H1 (cell line): Measurements from ENCODE around the gene SLC3A2. TPM values are rescaled to one million over a fixed set of nuclear protein-coding genes. Genes with fewer than 3 reads are reported as not detected.

Experiments used
- BCL11A ChIP-seq, 2 experiments: IDR thresholded peaks; one replicate each; pipeline ENCODE4 v1.6.1; 2011; ENCODE audit warnings: low read depth in 2 of 2, low read length in 2 of 2, mild to moderate bottlenecking in 2 of 2
- CEBPB ChIP-seq: IDR thresholded peaks from 2 replicates; pipeline ENCODE4 v1.6.1; 2012; ENCODE audit warnings: low read depth, low read length
- CHD1 ChIP-seq: IDR thresholded peaks from 2 replicates; pipeline ENCODE4 v1.6.1; 2012; ENCODE audit warnings: low read depth, low read length, improper control_type of control experiment
- EP300 ChIP-seq, 2 experiments: IDR thresholded peaks; 1 replicate in 1 of 2; 2 replicates in 1 of 2; pipeline ENCODE4 v1.6.1; 2011 to 2012; ENCODE audit warnings: low read depth in 2 of 2, low read length in 2 of 2, mild to moderate bottlenecking in 2 of 2, borderline replicate concordance in 1 of 2, inconsistent platforms in 1 of 2, moderate library complexity in 1 of 2
- FOSL1 ChIP-seq: IDR thresholded peaks from 2 replicates; pipeline ENCODE4 v1.6.1; 2011; ENCODE audit warnings: mild to moderate bottlenecking, low read depth, low read length, moderate library complexity; ENCODE audit not compliant: insufficient read depth
- JUN ChIP-seq: IDR thresholded peaks from 2 replicates; pipeline ENCODE4 v1.6.1; 2011; ENCODE audit warnings: low read depth, mild to moderate bottlenecking, improper control_type of control experiment, low read length
- KDM4A ChIP-seq: IDR thresholded peaks from one replicate; pipeline ENCODE4 v1.7.1; 2012; ENCODE audit warnings: low read depth, mild to moderate bottlenecking, moderate library complexity, low read length, inconsistent platforms; ENCODE audit not compliant: severe bottlenecking
- KDM5A ChIP-seq: fragments of 200-600 bp; IDR thresholded peaks from 2 replicates; pipeline ENCODE4 v1.7.1; 2012; ENCODE audit warnings: mild to moderate bottlenecking, low read length, inconsistent platforms, mixed read lengths
- NRF1 ChIP-seq: IDR thresholded peaks from 2 replicates; pipeline ENCODE4 v1.6.1; 2011; ENCODE audit warnings: mild to moderate bottlenecking, low read depth, low read length, improper control_type of control experiment
- POLR2AphosphoS5 ChIP-seq: IDR thresholded peaks from 2 replicates; pipeline ENCODE4 v1.6.1; 2011; ENCODE audit warnings: low read depth, low read length
- POU5F1 ChIP-seq: IDR thresholded peaks from 2 replicates; pipeline ENCODE4 v1.6.1; 2011; ENCODE audit warnings: low read depth, mild to moderate bottlenecking, low read length, moderate library complexity
- RAD21 ChIP-seq, 2 experiments: IDR thresholded peaks in 1 of 2; conservative IDR thresholded peaks in 1 of 2; 2 replicates each; pipeline ENCODE4 v1.6.1; 2011; ENCODE audit warnings: low read depth in 2 of 2, low read length in 2 of 2, improper control_type of control experiment in 1 of 2, inconsistent platforms in 1 of 2, mild to moderate bottlenecking in 1 of 2, moderate library complexity in 1 of 2
- RNF2 ChIP-seq: fragments of 200-900, 300-1000 bp; sonication (generic); IDR thresholded peaks from 2 replicates; pipeline ENCODE4 v1.7.1; 2016; ENCODE audit warnings: borderline replicate concordance, low read depth, mild to moderate bottlenecking, antibody characterized with exemption, low read length; ENCODE audit not compliant: poor library complexity, severe bottlenecking; ENCODE audit errors: missing control alignments
- SP4 ChIP-seq: IDR thresholded peaks from 2 replicates; pipeline ENCODE4 v1.6.1; 2012; ENCODE audit warnings: low read length, inconsistent platforms
- TCF12 ChIP-seq: IDR thresholded peaks from 2 replicates; pipeline ENCODE4 v1.6.1; 2011; ENCODE audit warnings: low read depth, mild to moderate bottlenecking, low read length
- YY1 ChIP-seq: IDR thresholded peaks from 2 replicates; pipeline ENCODE4 v1.6.1; 2011; ENCODE audit warnings: low read depth, mild to moderate bottlenecking, low read length
- polyA plus RNA-seq, 7 experiments: library from polyadenylated mRNA; depleted of rRNA in 3 of 7; stranded (reverse) in 5 of 7; unstranded in 2 of 7; fragments of >200 nt in 5 of 7; fragments of 200-250 nt in 2 of 7; gene quantifications; 1 replicate in 5 of 7; 2 replicates in 1 of 7; 4 replicates in 1 of 7; pipeline versions ENCODE4 v1.2.1 to v1.2.3, GENCODE V29; 2011 to 2013; ENCODE audit warnings: missing spikeins in 2 of 7, mixed read lengths in 2 of 7
- total RNA-seq: library from RNA; stranded (reverse); fragmentation: NEBNext Ultra II Directional; extraction: Animal tissue kit (Norgen Biotek cat#: 25700); gene quantifications from 2 replicates; pipeline ENCODE4 v1.2.1, GENCODE V29; 2021
- TF ChIP-seq, protein P1 (sequence below): IDR thresholded peaks from 2 replicates; pipeline ENCODE4 v1.6.1; 2012; ENCODE audit warnings: low read length, inconsistent platforms
- TF ChIP-seq, protein P2 (sequence below): IDR thresholded peaks from 2 replicates; pipeline ENCODE4 v1.6.1; 2012; ENCODE audit warnings: inconsistent platforms

The SLC3A2 gene
- total and polyA plus RNA-seq, 2 of the 8 experiments (the other 6 are each of a cell fraction or from before 2014, with no cell fraction given) = 410 to 435 TPM

DNA sequence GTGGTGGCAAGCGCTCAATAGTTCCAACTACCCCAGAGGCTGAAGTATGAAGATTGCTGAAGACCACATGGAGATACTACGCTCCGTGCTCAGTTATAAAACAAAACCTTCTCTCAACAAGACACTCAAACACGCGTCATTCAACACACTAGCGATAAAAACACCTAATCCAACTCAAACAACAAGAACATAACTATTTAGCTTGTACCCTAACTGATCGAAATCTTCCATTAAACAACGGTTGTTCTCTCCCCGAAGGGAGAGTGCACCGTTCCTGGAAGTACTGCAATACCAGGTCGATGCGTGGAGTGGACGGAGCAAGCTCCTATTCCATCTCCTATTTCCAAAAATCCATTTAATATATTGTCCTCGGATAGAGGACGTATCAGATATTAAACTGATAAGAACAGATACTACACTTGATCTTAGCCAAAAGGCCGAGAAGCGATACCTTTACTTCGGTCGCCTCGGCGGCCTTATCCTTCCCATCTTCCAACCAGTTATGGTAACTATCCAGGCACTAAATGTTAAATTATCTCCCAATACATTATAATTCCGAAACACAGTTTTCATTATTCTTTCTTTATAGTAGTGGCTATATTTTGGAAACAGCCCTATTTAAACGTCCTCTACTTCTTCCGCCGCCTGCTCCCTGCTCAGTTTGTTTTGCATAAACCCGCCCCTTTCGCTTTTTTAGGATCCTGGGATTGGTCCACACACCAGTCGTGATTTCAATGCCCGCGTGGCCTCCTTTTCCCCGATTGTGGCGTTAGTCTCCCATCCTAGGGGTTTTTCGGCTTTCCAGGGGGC is 39.1 kb upstream of the SLC3A2 start (continued):
- no peak for TF ChIP-seq FOSL1
- TF ChIP-seq RNF2 = no peak
- peak; percentile 100 for TF ChIP-seq POLR2AphosphoS5
- 0 out of 3 replicates have a peak, but pooled peaks of 1 of the 2 experiments have one; percentile 63 for TF ChIP-seq EP300 (IDR thresholded peaks at IDR 0.05; ENCODE audit: borderline replicate concordance in 1 of 2, low read depth in 2 of 2, low read length in 2 of 2)
- peak; percentile 97; the same call in 1 of the 2 replicates for TF ChIP-seq SP4
- no peak; the same call in 1 of the 2 replicates for TF ChIP-seq YY1
- no peak for TF ChIP-seq NRF1
- TF ChIP-seq RAD21 (IDR thresholded peaks at IDR 0.05 in 1 of 2, conservative IDR thresholded peaks at IDR 0.05 in 1 of 2; ENCODE audit: low read depth in 2 of 2, low read length in 2 of 2) = no peak
- TF ChIP-seq KDM5A = no peak
- TF ChIP-seq, protein P1, sequence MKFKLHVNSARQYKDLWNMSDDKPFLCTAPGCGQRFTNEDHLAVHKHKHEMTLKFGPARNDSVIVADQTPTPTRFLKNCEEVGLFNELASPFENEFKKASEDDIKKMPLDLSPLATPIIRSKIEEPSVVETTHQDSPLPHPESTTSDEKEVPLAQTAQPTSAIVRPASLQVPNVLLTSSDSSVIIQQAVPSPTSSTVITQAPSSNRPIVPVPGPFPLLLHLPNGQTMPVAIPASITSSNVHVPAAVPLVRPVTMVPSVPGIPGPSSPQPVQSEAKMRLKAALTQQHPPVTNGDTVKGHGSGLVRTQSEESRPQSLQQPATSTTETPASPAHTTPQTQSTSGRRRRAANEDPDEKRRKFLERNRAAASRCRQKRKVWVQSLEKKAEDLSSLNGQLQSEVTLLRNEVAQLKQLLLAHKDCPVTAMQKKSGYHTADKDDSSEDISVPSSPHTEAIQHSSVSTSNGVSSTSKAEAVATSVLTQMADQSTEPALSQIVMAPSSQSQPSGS = peak; percentile 99
- TF ChIP-seq KDM4A = no peak
- TF ChIP-seq BCL11A (IDR thresholded peaks at IDR 0.05; ENCODE audit: low read depth in 2 of 2, low read length in 2 of 2) = peak in 1 of 2 experiments; percentile 68
- TF ChIP-seq CHD1 = no peak
- TF ChIP-seq, protein P2, sequence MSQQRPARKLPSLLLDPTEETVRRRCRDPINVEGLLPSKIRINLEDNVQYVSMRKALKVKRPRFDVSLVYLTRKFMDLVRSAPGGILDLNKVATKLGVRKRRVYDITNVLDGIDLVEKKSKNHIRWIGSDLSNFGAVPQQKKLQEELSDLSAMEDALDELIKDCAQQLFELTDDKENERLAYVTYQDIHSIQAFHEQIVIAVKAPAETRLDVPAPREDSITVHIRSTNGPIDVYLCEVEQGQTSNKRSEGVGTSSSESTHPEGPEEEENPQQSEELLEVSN = no peak
- TF ChIP-seq TCF12 = peak; percentile 77; the same call in 1 of the 2 replicates
- TF ChIP-seq CEBPB = no peak
- TF ChIP-seq POU5F1 = no peak
- no peak for TF ChIP-seq JUN
